ENCODE data around the gene DDX5. TPM values are rescaled to one million over a fixed set of nuclear protein-coding genes. Genes with fewer than 3 reads are reported as not detected.
A peak's percentile ranks its signal among the peaks of the same experiment; 100 is the strongest.

Gene DDX5
- total and polyA plus RNA-seq, 2 of the 13 experiments (the other 11 are each of a cell fraction or from before 2014, with no cell fraction given): 503 to 684 TPM

GRCh38 chr17:64504769-64505339 lies 1.2 kb downstream of the DDX5 start (continued):
- TF ChIP-seq ZNF331 (CRISPR knock-in tag; IDR thresholded peaks at IDR 0.05) (no peak), ZNF598 (CRISPR knock-in tag; IDR thresholded peaks at IDR 0.05; ENCODE audit: borderline replicate concordance) (no peak), ZNF616 (CRISPR knock-in tag; IDR thresholded peaks at IDR 0.05; ENCODE audit: low read depth) (no peak), ZNF580 (CRISPR knock-in tag; IDR thresholded peaks at IDR 0.05; ENCODE audit: borderline replicate concordance, low read depth) (no peak), DPF2 (CRISPR knock-in tag; IDR thresholded peaks at IDR 0.05; ENCODE audit: borderline replicate concordance, low read depth) (0 out of 2 replicates have a peak, but pooled peaks have one; percentile 24), STAT5B (CRISPR knock-in tag; IDR thresholded peaks at IDR 0.05) (no peak), XBP1 (CRISPR knock-in tag; IDR thresholded peaks at IDR 0.05) (no peak), SETDB1 (CRISPR knock-in tag; IDR thresholded peaks at IDR 0.05; ENCODE audit: borderline replicate concordance) (no peak; the same call in 1 of the 2 replicates), MEIS1 (CRISPR knock-in tag; IDR thresholded peaks at IDR 0.05; ENCODE audit: borderline replicate concordance) (0 out of 2 replicates have a peak, but pooled peaks have one; percentile 29), ELF1 (CRISPR knock-in tag; IDR thresholded peaks at IDR 0.05) (no peak), AKAP8 (CRISPR knock-in tag; IDR thresholded peaks at IDR 0.05) (peak; percentile 59; the same call in 1 of the 2 replicates), KAT8 (CRISPR knock-in tag; IDR thresholded peaks at IDR 0.05) (no peak), ZFP82 (CRISPR knock-in tag; IDR thresholded peaks at IDR 0.05; ENCODE audit: borderline replicate concordance) (no peak), ZNF761 (CRISPR knock-in tag; conservative IDR thresholded peaks at IDR 0.05) (no peak), ZNF503 (CRISPR knock-in tag; IDR thresholded peaks at IDR 0.05) (no peak), YEATS2 (CRISPR knock-in tag; IDR thresholded peaks at IDR 0.05; ENCODE audit: borderline replicate concordance) (no peak), ARID4A (CRISPR knock-in tag; IDR thresholded peaks at IDR 0.05; ENCODE audit: borderline replicate concordance) (peak; percentile 22; the same call in 1 of the 2 replicates), SCMH1 (CRISPR knock-in tag; IDR thresholded peaks at IDR 0.05; ENCODE audit: borderline replicate concordance) (no peak), ZNF589 (CRISPR knock-in tag; conservative IDR thresholded peaks at IDR 0.05) (no peak), RNF2 (conservative IDR thresholded peaks at IDR 0.05; ENCODE audit: low read depth) (no peak), MAF1 (CRISPR knock-in tag; IDR thresholded peaks at IDR 0.05; ENCODE audit: borderline replicate concordance) (no peak), NFYC (CRISPR knock-in tag; IDR thresholded peaks at IDR 0.05) (no peak)
- TF ChIP-seq, protein P1, sequence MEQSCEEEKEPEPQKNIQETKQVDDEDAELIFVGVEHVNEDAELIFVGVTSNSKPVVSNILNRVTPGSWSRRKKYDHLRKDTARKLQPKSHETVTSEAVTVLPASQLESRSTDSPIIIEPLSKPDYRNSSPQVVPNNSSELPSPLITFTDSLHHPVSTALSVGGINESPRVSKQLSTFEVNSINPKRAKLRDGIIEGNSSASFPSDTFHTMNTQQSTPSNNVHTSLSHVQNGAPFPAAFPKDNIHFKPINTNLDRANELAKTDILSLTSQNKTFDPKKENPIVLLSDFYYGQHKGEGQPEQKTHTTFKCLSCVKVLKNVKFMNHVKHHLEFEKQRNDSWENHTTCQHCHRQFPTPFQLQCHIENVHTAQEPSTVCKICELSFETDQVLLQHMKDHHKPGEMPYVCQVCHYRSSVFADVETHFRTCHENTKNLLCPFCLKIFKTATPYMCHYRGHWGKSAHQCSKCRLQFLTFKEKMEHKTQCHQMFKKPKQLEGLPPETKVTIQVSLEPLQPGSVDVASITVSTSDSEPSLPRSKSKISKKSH (CRISPR knock-in tag; IDR thresholded peaks at IDR 0.05; ENCODE audit: borderline replicate concordance): no peak

All from HepG2 (cell line).